HepG2 (cell line): ENCODE measurements around the gene TOP1. TPM values are rescaled to one million over a fixed set of nuclear protein-coding genes. Genes with fewer than 3 reads are reported as not detected.
A peak's percentile ranks its signal among the peaks of the same experiment; 100 is the strongest.

Experiments
- HOXA7 ChIP-seq: sonication (generic); formaldehyde crosslinking; IDR thresholded peaks from 2 replicates; pipeline ENCODE4 v1.8.1; 2022; ENCODE audit warnings: mild to moderate bottlenecking, missing genetic modification reagents, moderate library complexity
- HOXA9 ChIP-seq: sonication (generic); formaldehyde crosslinking; IDR thresholded peaks from 2 replicates; pipeline ENCODE4 v1.8.1; 2022; ENCODE audit warnings: missing genetic modification reagents, mild to moderate bottlenecking, moderate library complexity, borderline replicate concordance
- KDM3A ChIP-seq: IDR thresholded peaks from 2 replicates; pipeline ENCODE4 v1.6.1; 2018; ENCODE audit warnings: low read depth, missing compliant biosample characterization
- NFRKB ChIP-seq: fragments of 450-650 bp; IDR thresholded peaks from 2 replicates; pipeline ENCODE4 v1.6.1; 2017
- NONO ChIP-seq, 2 experiments: fragments of 450-650 bp in 1 of 2; sonication (generic) in 1 of 2; formaldehyde crosslinking in 1 of 2; IDR thresholded peaks in 1 of 2; conservative IDR thresholded peaks in 1 of 2; 2 replicates each; pipeline versions ENCODE4 v1.6.1 to v1.8.0; 2017 to 2022; ENCODE audit warnings: mild to moderate bottlenecking in 1 of 2, missing genetic modification reagents in 1 of 2, moderate library complexity in 1 of 2
- RXRB ChIP-seq: IDR thresholded peaks from 2 replicates; pipeline ENCODE4 v1.6.1; 2016; ENCODE audit warnings: borderline replicate concordance, missing genetic modification reagents, missing compliant biosample characterization
- SETDB1 ChIP-seq: sonication (generic); formaldehyde crosslinking; IDR thresholded peaks from 2 replicates; pipeline ENCODE4 v1.5.1; 2020; ENCODE audit warnings: missing genetic modification reagents, mild to moderate bottlenecking, borderline replicate concordance
- SRSF1 ChIP-seq: fragments of 200-400 bp; formaldehyde crosslinking; optimal IDR thresholded peaks from 2 replicates; pipeline ENCODE3; 2017; ENCODE audit warnings: mild to moderate bottlenecking, low read depth, low read length, moderate library complexity
- ZFY ChIP-seq: sonication (generic); formaldehyde crosslinking; IDR thresholded peaks from 2 replicates; pipeline ENCODE4 v1.4.0; 2020; ENCODE audit warnings: missing genetic modification reagents
- ZNF138 ChIP-seq: sonication (generic); formaldehyde crosslinking; IDR thresholded peaks from 2 replicates; pipeline ENCODE4 v1.5.0; 2020; ENCODE audit warnings: mild to moderate bottlenecking, low read depth, missing genetic modification reagents
- ZNF496 ChIP-seq: sonication (generic); formaldehyde crosslinking; IDR thresholded peaks from 2 replicates; pipeline ENCODE4 v1.8.1; 2023; ENCODE audit warnings: mild to moderate bottlenecking, moderate library complexity, missing genetic modification reagents; ENCODE audit not compliant: insufficient replicate concordance
- ZNF552 ChIP-seq: sonication (generic); formaldehyde crosslinking; IDR thresholded peaks from 2 replicates; pipeline ENCODE4 v1.9.0; 2022; ENCODE audit warnings: missing genetic modification reagents, mild to moderate bottlenecking, borderline replicate concordance
- ZNF614 ChIP-seq: IDR thresholded peaks from 2 replicates; pipeline ENCODE4 v1.6.1; 2018; ENCODE audit warnings: missing biosample characterization, missing genetic modification reagents, inconsistent platforms, borderline replicate concordance
- ZNF713 ChIP-seq: sonication (generic); formaldehyde crosslinking; IDR thresholded peaks from 2 replicates; pipeline ENCODE4 v1.4.0; 2020; ENCODE audit warnings: mild to moderate bottlenecking, missing genetic modification reagents
- polyA plus RNA-seq, 8 experiments: library from polyadenylated mRNA; depleted of rRNA in 3 of 8; stranded (reverse) in 7 of 8; unstranded in 1 of 8; fragments of >200 nt; fragmentation: Illumina TruSeq in 4 of 8; extraction: Trizol in 4 of 8; gene quantifications; 2 replicates each; pipeline versions ENCODE4 v1.2.1 to v1.2.3, GENCODE V29; 2011 to 2016; ENCODE audit warnings: low read depth in 4 of 8, missing spikeins in 1 of 8, mixed read lengths in 1 of 8; ENCODE audit not compliant: insufficient read depth in 1 of 8
- total RNA-seq, 5 experiments: library from RNA; depleted of rRNA; stranded (reverse); fragments of >200 nt; fragmentation: Illumina TruSeq; extraction: Trizol; gene quantifications; 2 replicates each; pipeline ENCODE4 v1.2.3, GENCODE V29; 2016; ENCODE audit warnings: low read depth in 1 of 5
- TF ChIP-seq, protein P1 (sequence below): sonication (generic); formaldehyde crosslinking; IDR thresholded peaks from 2 replicates; pipeline ENCODE4 v1.8.1; 2022; ENCODE audit warnings: low read depth, mild to moderate bottlenecking, missing genetic modification reagents
- TF ChIP-seq, protein P2 (sequence below): sonication (generic); formaldehyde crosslinking; IDR thresholded peaks from 2 replicates; pipeline ENCODE4 v1.5.0; 2020; ENCODE audit warnings: missing genetic modification reagents
- TF ChIP-seq, protein P3 (sequence below): sonication (generic); formaldehyde crosslinking; conservative IDR thresholded peaks from 2 replicates; pipeline ENCODE4 v1.4.0; 2020; ENCODE audit warnings: missing genetic modification reagents
- TF ChIP-seq, protein P4 (sequence below), 2 experiments: sonication (generic) in 1 of 2; formaldehyde crosslinking in 1 of 2; IDR thresholded peaks; 2 replicates each; pipeline versions ENCODE4 v1.4.0 to v1.6.1; 2018 to 2020; ENCODE audit warnings: missing genetic modification reagents in 2 of 2, borderline replicate concordance in 1 of 2, low read depth in 1 of 2, mild to moderate bottlenecking in 1 of 2, missing biosample characterization in 1 of 2

The TOP1 gene
- total and polyA plus RNA-seq, 2 of the 13 experiments (the other 11 are each of a cell fraction or from before 2014, with no cell fraction given) = 10.2 to 19.4 TPM

DNA sequence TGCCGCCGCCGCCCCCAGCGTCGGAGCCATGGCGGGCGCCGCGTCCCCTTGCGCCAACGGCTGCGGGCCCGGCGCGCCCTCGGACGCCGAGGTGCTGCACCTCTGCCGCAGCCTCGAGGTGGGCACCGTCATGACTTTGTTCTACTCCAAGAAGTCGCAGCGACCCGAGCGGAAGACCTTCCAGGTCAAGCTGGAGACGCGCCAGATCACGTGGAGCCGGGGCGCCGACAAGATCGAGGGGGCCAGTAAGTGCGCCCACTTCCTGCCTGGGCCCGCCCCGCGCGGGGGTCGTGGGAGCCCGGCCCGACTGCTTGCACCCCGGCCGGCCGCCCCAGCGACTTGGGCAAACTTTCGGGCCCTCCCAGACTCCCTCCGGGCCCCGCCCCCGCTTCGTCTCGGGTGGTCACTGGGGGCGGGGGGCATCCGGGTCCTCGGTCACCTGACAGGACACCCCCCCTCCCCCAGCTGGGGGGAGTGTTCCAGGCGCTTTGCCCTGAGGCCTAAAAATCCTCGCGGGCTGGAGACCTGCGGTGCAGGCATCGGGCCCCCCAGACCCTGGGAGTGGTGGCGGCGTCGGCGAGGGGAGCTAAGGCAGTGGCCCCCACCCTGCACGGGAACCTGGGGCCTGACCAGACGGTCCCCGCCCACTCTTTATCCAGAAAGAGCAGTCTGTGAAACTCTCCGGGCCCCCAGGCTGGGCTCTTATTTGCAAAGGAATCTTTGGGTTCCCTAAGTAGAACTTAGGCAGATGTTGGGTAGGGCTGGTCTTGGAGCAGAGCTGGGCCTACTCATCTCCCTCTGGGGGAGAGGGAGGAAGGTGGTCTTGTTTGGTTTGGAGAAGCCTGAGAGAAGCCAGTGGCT lies 109.2 kb downstream of the TOP1 start (continued):
- TF ChIP-seq, protein P1, sequence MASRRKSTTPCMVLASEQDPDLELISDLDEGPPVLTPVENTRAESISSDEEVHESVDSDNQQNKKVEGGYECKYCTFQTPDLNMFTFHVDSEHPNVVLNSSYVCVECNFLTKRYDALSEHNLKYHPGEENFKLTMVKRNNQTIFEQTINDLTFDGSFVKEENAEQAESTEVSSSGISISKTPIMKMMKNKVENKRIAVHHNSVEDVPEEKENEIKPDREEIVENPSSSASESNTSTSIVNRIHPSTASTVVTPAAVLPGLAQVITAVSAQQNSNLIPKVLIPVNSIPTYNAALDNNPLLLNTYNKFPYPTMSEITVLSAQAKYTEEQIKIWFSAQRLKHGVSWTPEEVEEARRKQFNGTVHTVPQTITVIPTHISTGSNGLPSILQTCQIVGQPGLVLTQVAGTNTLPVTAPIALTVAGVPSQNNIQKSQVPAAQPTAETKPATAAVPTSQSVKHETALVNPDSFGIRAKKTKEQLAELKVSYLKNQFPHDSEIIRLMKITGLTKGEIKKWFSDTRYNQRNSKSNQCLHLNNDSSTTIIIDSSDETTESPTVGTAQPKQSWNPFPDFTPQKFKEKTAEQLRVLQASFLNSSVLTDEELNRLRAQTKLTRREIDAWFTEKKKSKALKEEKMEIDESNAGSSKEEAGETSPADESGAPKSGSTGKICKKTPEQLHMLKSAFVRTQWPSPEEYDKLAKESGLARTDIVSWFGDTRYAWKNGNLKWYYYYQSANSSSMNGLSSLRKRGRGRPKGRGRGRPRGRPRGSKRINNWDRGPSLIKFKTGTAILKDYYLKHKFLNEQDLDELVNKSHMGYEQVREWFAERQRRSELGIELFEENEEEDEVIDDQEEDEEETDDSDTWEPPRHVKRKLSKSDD (CRISPR knock-in tag) = no peak
- TF ChIP-seq SRSF1 = peak; percentile 98
- no peak for TF ChIP-seq NONO (IDR thresholded peaks at IDR 0.05)
- TF ChIP-seq NONO (CRISPR knock-in tag; conservative IDR thresholded peaks at IDR 0.05) = peak; percentile 84
- TF ChIP-seq ZNF496 = no peak
- TF ChIP-seq, protein P2, sequence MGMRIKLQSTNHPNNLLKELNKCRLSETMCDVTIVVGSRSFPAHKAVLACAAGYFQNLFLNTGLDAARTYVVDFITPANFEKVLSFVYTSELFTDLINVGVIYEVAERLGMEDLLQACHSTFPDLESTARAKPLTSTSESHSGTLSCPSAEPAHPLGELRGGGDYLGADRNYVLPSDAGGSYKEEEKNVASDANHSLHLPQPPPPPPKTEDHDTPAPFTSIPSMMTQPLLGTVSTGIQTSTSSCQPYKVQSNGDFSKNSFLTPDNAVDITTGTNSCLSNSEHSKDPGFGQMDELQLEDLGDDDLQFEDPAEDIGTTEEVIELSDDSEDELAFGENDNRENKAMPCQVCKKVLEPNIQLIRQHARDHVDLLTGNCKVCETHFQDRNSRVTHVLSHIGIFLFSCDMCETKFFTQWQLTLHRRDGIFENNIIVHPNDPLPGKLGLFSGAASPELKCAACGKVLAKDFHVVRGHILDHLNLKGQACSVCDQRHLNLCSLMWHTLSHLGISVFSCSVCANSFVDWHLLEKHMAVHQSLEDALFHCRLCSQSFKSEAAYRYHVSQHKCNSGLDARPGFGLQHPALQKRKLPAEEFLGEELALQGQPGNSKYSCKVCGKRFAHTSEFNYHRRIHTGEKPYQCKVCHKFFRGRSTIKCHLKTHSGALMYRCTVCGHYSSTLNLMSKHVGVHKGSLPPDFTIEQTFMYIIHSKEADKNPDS (CRISPR knock-in tag) = peak; percentile 85; the same call in 1 of the 2 replicates
- TF ChIP-seq ZFY = peak; percentile 93
- 0 out of 2 replicates have a peak, but pooled peaks have one; percentile 16 for TF ChIP-seq SETDB1 (CRISPR knock-in tag)
- no peak for TF ChIP-seq ZNF138 (CRISPR knock-in tag)
- 0 out of 2 replicates have a peak, but pooled peaks have one; percentile 77 for TF ChIP-seq ZNF552 (CRISPR knock-in tag)
- TF ChIP-seq HOXA9 (CRISPR knock-in tag) = no peak
- TF ChIP-seq RXRB = 0 out of 2 replicates have a peak, but pooled peaks have one; percentile 7
- no peak for TF ChIP-seq NFRKB
- no peak for TF ChIP-seq HOXA7
- 0 out of 2 replicates have a peak, but pooled peaks have one; percentile 17 for TF ChIP-seq ZNF614
- peak; percentile 27; the same call in 1 of the 2 replicates for TF ChIP-seq ZNF713 (CRISPR knock-in tag)
- TF ChIP-seq, protein P3, sequence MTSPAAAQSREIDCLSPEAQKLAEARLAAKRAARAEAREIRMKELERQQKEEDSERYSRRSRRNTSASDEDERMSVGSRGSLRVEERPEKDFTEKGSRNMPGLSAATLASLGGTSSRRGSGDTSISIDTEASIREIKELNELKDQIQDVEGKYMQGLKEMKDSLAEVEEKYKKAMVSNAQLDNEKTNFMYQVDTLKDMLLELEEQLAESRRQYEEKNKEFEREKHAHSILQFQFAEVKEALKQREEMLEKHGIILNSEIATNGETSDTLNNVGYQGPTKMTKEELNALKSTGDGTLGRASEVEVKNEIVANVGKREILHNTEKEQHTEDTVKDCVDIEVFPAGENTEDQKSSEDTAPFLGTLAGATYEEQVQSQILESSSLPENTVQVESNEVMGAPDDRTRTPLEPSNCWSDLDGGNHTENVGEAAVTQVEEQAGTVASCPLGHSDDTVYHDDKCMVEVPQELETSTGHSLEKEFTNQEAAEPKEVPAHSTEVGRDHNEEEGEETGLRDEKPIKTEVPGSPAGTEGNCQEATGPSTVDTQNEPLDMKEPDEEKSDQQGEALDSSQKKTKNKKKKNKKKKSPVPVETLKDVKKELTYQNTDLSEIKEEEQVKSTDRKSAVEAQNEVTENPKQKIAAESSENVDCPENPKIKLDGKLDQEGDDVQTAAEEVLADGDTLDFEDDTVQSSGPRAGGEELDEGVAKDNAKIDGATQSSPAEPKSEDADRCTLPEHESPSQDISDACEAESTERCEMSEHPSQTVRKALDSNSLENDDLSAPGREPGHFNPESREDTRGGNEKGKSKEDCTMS (CRISPR knock-in tag) = no peak
- TF ChIP-seq, protein P4, sequence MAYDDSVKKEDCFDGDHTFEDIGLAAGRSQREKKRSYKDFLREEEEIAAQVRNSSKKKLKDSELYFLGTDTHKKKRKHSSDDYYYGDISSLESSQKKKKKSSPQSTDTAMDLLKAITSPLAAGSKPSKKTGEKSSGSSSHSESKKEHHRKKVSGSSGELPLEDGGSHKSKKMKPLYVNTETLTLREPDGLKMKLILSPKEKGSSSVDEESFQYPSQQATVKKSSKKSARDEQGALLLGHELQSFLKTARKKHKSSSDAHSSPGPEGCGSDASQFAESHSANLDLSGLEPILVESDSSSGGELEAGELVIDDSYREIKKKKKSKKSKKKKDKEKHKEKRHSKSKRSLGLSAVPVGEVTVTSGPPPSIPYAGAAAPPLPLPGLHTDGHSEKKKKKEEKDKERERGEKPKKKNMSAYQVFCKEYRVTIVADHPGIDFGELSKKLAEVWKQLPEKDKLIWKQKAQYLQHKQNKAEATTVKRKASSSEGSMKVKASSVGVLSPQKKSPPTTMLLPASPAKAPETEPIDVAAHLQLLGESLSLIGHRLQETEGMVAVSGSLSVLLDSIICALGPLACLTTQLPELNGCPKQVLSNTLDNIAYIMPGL (CRISPR knock-in tag; IDR thresholded peaks at IDR 0.05; ENCODE audit: borderline replicate concordance in 1 of 2, low read depth in 1 of 2) = peak; percentile 17 to 65; a peak in 2 of 4 replicates
- 0 out of 2 replicates have a peak, but pooled peaks have one; percentile 81 for TF ChIP-seq KDM3A
